ENCODE data around the gene FAM181A.

The FAM181A gene

GRCh38 chr14:93924592-93925355 lies 2.4 kb upstream of the FAM181A start:
- no peak overlapping the region for H3K27ac ChIP-seq (replicated peaks)
- H3K27me3 ChIP-seq (ENCODE audit: insufficient read depth, poor library complexity, severe bottlenecking): no peaks in the 10 kb centered on the region
- H3K4me3 ChIP-seq (replicated peaks; ENCODE audit: insufficient read depth, low read length): no peak overlapping the region
- no peak for DNase-seq (ENCODE audit: low read depth in 1 of 2, low spot score in 1 of 2)
- TF ChIP-seq REST (IDR thresholded peaks at IDR 0.05; ENCODE audit: insufficient replicate concordance, low read depth) (no peak), SPI1 (IDR thresholded peaks at IDR 0.05; ENCODE audit: borderline replicate concordance, low read depth) (no peak), CTCF (IDR thresholded peaks at IDR 0.05; ENCODE audit: insufficient read depth, low read length) (no peak), GABPA (IDR thresholded peaks at IDR 0.05; ENCODE audit: low read depth) (no peak), POLR2AphosphoS5 (IDR thresholded peaks at IDR 0.05; ENCODE audit: low read depth) (no peak)

GRCh38 chr14:93925374-93925895 lies 1.7 kb upstream of the FAM181A start:
- Histone ChIP-seq H3K4me3 (replicated peaks; ENCODE audit: insufficient read depth, low read length) (no peak overlapping the region), H3K27ac (replicated peaks) (no peak overlapping the region), H3K27me3 (ENCODE audit: insufficient read depth, poor library complexity, severe bottlenecking) (no peaks in the 10 kb centered on the region)
- TF ChIP-seq POLR2AphosphoS5 (IDR thresholded peaks at IDR 0.05; ENCODE audit: low read depth) (no peak), SPI1 (IDR thresholded peaks at IDR 0.05; ENCODE audit: borderline replicate concordance, low read depth) (no peak), CTCF (IDR thresholded peaks at IDR 0.05; ENCODE audit: insufficient read depth, low read length) (no peak), REST (IDR thresholded peaks at IDR 0.05; ENCODE audit: insufficient replicate concordance, low read depth) (no peak), GABPA (IDR thresholded peaks at IDR 0.05; ENCODE audit: low read depth) (no peak)
- no peak for DNase-seq (ENCODE audit: low read depth in 1 of 2, low spot score in 1 of 2)

GRCh38 chr14:93926245-93926872 lies 785 bp upstream of the FAM181A start:
- Histone ChIP-seq H3K27me3 (ENCODE audit: insufficient read depth, poor library complexity, severe bottlenecking) (no peaks in the 10 kb centered on the region), H3K27ac (replicated peaks) (no peak overlapping the region), H3K4me3 (replicated peaks; ENCODE audit: insufficient read depth, low read length) (no peak overlapping the region)
- DNase-seq (ENCODE audit: low read depth in 1 of 2, low spot score in 1 of 2): no peak
- TF ChIP-seq GABPA (IDR thresholded peaks at IDR 0.05; ENCODE audit: low read depth): no peak
- no peak for TF ChIP-seq REST (IDR thresholded peaks at IDR 0.05; ENCODE audit: insufficient replicate concordance, low read depth)
- no peak for TF ChIP-seq CTCF (IDR thresholded peaks at IDR 0.05; ENCODE audit: insufficient read depth, low read length)
